Dermis microvascular lymphatic vessel endothelial cell (primary cell): ENCODE results near the gene RPS6KC1. TPM values are rescaled to one million over a fixed set of nuclear protein-coding genes. Genes with fewer than 3 reads are reported as not detected.
"Not testable (repeated sequence)": the region's sequence is repeated elsewhere in the genome, so short reads cannot be mapped to it uniquely, and the experiment has no call there.

Experiments
- DNase-seq, 2 donors: peaks; one replicate each; pipeline versions ENCODE4 v3.0.0 to v3.0.0-alpha.2; 2010; ENCODE audit warnings: low read depth in 2 of 2
- total RNA-seq: library from RNA; depleted of rRNA; stranded (reverse); fragments of >200 nt; gene quantifications from 2 replicates; pipeline ENCODE4 v1.2.1, GENCODE V29; 2014

RPS6KC1 gene
- total RNA-seq, 1 donor from 2014 or later, result 15.5 TPM

- no peak for DNase-seq
Observed at GRCh38 chr1:213276236-213276635, 225.2 kb downstream of the RPS6KC1 start.

DNA sequence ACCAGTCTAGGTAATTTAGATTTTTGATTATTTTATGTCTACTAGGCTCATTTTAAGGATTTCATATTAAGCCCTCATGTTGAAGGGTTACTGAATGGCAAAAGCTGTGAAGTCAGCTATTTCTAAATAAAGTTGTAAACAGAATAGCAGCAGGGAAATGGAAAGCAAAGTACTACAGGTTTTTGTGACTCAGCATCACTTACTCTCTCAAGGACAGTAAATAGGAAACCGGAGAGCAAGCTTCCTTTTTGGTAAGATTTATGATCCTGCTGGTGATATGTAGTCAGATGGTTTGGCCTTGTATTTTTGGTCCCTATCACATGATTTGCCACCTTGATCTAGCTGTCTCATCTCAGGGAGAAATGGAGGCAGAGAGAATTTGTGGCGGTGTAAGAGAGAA lies 226.0 kb downstream of the RPS6KC1 start:
- DNase-seq, result peak in 1 of 2 donors; percentile 70

- no peak for DNase-seq
Observed at GRCh38 chr1:213279410-213279809, 228.4 kb downstream of the RPS6KC1 start.

DNA sequence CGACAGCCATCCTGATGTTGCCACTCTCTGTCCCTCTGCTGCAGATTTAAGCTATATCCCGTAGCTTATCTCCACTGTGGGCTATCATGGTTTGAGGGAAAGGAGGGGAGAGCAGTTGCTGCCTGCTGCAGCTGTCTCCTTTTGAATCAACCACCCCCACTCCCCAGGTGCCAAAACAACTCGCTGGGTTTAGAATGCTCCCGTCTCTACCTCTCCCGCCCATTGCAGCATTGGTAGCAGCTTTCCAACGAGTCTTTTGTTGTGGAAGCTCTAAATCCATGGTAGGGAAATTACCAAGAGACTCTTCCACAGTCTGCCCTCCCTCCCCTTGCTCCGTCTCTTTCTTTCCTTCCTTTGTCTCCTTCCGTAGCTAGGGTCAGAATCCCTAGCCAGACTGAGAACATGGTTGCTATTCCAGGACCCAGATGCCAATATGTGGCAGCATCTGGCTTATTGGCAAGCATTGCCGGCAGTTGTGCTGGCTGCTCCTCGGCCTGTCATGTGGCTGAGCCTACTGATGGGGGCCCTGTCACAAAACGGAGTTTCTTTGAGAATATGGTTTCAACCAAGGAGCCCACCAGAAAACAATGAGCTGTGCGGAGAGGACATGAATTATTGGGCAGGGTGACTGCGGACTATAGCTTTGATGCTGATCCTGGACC lies 230.7 kb downstream of the RPS6KC1 start:
- DNase-seq, result no peak

GRCh38 chr1:213284626-213285025 lies 233.6 kb downstream of the RPS6KC1 start:
- peak in 1 of 2 donors; percentile 30 for DNase-seq

GRCh38 chr1:213286235-213286634 lies 235.2 kb downstream of the RPS6KC1 start:
- peak in 1 of 2 donors; percentile 5 for DNase-seq

DNA sequence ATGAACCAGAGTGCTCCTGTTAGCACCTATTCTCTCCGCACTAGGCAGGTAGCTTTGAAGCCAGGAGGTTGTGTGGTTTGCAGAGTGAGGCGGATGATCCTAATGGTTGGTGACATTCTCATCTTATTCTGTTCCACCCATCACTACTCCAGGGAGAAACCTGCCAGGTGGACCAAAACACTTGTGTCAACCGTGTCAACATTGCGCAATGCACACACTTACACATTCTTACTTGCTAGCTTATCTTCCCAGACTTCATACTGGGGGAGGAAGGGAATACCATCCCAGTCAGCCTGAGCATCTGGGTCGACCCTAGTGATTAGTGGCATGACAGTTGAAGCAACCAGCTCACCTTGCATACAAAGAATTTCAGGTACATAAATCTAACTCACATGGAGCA lies 236.9 kb downstream of the RPS6KC1 start:
- no peak for DNase-seq

GRCh38 chr1:213291526-213291925 lies 240.5 kb downstream of the RPS6KC1 start:
- DNase-seq, result no peak

GRCh38 chr1:213292614-213293013 lies 241.6 kb downstream of the RPS6KC1 start:
- no peak for DNase-seq

DNA sequence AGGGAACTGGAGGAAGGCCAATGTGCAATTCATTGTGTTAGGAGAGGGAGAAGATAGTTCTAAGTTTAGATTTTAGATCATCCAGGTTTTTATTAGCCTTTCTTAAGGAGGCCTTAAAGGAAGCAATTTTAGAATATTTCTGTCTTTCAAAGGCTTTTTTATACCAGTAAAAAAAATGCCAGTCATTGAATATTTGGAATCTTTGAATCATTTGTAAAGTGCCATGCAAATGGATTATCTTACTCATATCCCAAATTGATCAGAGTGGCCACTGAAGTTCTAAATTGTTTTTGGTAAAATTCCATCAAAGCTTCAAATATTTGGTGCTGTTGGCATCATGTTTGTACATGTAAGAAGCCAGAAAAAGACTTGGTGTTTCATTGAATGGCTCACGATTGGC lies 244.8 kb downstream of the RPS6KC1 start:
- no peak for DNase-seq

- DNase-seq, result no peak
Observed at GRCh38 chr1:213296558-213296957, 245.5 kb downstream of the RPS6KC1 start.

DNA sequence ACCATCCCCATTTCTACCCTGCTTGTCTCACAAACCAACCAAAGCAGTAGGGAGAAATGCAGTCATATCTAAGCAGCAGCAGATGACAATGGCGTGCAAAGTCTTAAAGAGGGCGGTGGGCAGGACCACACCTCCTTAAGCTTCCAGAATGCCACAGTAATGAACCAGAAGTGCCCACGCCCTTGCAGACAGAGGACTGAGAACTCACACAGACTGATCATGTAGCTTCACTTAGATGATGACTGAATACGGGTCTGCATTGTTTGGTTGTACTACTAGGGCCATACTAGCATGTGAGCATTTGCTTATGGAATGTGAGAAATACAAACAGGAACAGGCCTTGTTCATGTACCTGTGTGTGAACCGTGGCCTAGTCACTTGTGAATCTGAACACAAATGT lies 246.0 kb downstream of the RPS6KC1 start:
- DNase-seq, result no peak

DNA sequence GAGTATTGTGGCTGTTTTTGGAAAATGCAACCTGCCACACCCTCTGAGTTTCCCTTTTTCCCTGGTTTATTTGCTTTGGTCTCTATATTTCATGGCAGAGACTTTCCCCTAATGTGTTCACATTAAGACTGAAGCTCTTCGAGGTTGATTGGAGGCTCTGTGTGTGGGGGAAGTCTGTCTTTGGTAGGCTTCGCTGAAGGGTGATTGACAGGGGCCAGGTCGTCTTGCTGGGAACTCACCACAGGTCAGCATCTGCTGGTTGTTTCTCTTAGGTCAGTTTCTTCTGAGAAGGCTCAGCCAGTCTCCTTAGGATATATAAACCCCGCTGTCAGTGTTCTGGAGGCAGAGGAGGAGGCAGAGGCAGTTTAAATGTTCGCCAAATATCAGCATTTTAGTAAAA lies 249.4 kb downstream of the RPS6KC1 start:
- DNase-seq, result no peak

DNA sequence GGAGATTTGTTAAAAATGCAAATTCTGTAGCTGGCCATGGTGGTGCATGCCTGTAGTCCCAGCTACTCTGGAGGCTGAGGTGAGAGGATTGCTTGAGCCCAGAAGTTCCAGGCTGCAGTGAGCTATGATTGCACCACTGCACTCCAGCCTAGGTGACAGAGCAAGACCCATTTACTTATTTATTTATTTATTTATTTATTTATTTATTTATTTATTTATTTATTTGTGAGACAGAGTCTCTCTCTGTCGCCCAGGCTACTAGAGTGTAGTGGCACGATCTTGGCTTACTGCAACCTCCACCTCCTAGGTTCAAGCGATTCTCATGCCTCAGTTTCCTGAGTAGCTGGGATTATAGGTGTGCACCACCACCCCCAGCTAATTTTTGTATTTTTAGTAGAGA lies 250.5 kb downstream of the RPS6KC1 start:
- DNase-seq, result not testable (repeated sequence)

DNA sequence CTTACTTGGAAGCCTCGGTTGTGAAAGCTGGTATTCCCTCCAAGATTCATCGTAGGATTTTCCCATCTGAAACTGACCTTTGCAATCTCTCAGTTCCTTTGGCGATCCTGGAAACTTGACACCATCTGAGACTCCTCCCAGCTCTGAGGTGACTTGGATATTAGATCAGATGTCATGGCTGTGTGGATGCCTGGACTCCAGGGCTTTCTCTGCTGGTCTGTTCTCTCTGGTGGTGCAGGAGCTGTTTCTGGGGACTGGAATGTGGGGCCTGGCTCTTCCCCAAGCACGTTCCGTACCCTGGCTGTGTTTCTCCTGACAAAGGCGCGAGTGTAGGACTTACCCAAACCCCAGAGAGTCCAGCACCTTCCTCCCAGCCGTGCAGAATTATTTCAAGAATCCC lies 252.2 kb downstream of the RPS6KC1 start:
- DNase-seq, result no peak

GRCh38 chr1:213315571-213315970 lies 264.5 kb downstream of the RPS6KC1 start:
- DNase-seq, result no peak

DNA sequence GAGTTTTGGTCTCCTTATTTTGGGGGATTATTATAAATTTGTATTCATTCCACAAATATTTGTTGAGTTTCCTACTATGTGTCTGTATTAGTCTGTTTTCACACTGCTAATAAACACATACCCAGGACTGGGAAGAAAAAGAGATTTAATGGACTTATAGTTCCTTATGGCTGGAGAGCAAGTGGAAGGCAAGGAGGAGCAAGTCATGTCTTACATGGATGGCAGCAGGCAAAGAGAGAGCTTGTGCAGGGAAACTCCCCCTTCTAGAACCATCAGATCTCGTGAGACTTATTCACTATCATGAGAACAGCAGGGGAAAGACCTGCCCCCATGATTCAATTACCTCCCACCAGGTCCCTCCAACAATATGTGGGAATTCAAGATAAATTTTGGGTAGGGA lies 267.4 kb downstream of the RPS6KC1 start:
- DNase-seq, result not testable (repeated sequence)

GRCh38 chr1:213320191-213320870 lies 269.3 kb downstream of the RPS6KC1 start:
- DNase-seq, result no peak

Other genes with a start within 250 kb of the RPS6KC1 start
- not detected in 2 replicates for gene SPATA45, start 203.6 kb upstream of the RPS6KC1 start, total RNA-seq
- gene FLVCR1, start 193.0 kb upstream of the RPS6KC1 start, total RNA-seq, result 6.9 and 11.3 TPM in 2 replicates
- 0.13 TPM in 2 replicates for gene VASH2, start 100.7 kb upstream of the RPS6KC1 start, total RNA-seq
- gene ANGEL2, start 35.4 kb upstream of the RPS6KC1 start, total RNA-seq, result 38.0 and 38.4 TPM in 2 replicates